Body of pancreas (tissue), 4 donors: ENCODE data around the gene TNRC6B. TPM values are rescaled to one million over a fixed set of nuclear protein-coding genes. Genes with fewer than 3 reads are reported as not detected.

ENCODE experiments used
- ATAC-seq: fragments of 150-250 bp; one replicate; pipeline ENCODE4 v1.9.1; 2016
- DNase-seq, 4 donors: peaks; one replicate each; pipeline ENCODE4 v3.0.0-alpha.2; 2019
- H3K27ac ChIP-seq, 4 donors: fragments of 200-600 bp; sonication (generic); 1 replicate in 3 of 4; 2 replicates in 1 of 4; pipeline versions ENCODE4 v1.5.1 to v1.6.1; 2016 to 2019; ENCODE audit warnings: mild to moderate bottlenecking in 1 of 4, mixed read lengths in 1 of 4, moderate library complexity in 1 of 4
- H3K27me3 ChIP-seq, 2 donors: fragments of 200-600 bp; sonication (generic); one replicate each; pipeline ENCODE4 v1.6.0; 2016; ENCODE audit warnings: mild to moderate bottlenecking in 1 of 2
- H3K36me3 ChIP-seq, 2 donors: fragments of 200-600 bp; sonication (generic); replicated peaks in 1 of 2; 2 replicates each; pipeline ENCODE4 v1.5.1; 2016; ENCODE audit warnings: low read depth in 2 of 2; ENCODE audit not compliant: insufficient read depth in 1 of 2
- H3K4me1 ChIP-seq: fragments of 200-600 bp; sonication (generic); one replicate; pipeline ENCODE4 v1.6.0; 2016
- H3K4me3 ChIP-seq, 2 donors: fragments of 200-600 bp; sonication (generic); 1 replicate in 1 of 2; 2 replicates in 1 of 2; pipeline ENCODE4 v1.5.1; 2016 to 2019
- H3K9me3 ChIP-seq, 3 donors: fragments of 200-600 bp; sonication (generic); 1 replicate in 2 of 3; 2 replicates in 1 of 3; pipeline ENCODE4 v1.5.1; 2016
- POLR2A ChIP-seq, 3 donors: fragments of 450-650 bp; IDR thresholded peaks; one replicate each; pipeline ENCODE4 v1.6.1; 2016; ENCODE audit warnings: antibody characterized with exemption in 3 of 3, mild to moderate bottlenecking in 2 of 3
- WGBS, 2 donors: methylation state at CpG; one replicate each; pipeline ENCODE4 v1.1.5; 2017; 5-methylcytosine and 5-hydroxymethylcytosine counted together
- intact Hi-C: fragments of 100-400 bp; cut with DNase I; formaldehyde crosslinking; loops from one replicate; pipeline ENCODE4 v1.15.1; 2023
- total RNA-seq, 2 donors: library from RNA; depleted of rRNA; stranded (reverse); fragments of >200 nt; gene quantifications; one replicate each; pipeline ENCODE4 v1.1.0, GENCODE V29; 2016
- TF ChIP-seq, protein P1 (sequence below), 7 experiments: fragments of 450-650 bp in 4 of 7; fragments of 200-600 bp in 3 of 7; sonication (generic) in 3 of 7; IDR thresholded peaks; one replicate each; pipeline ENCODE4 v1.5.1; 2016 to 2019; ENCODE audit warnings: antibody characterized with exemption in 7 of 7

TNRC6B gene
- total RNA-seq, result 10 to 100 TPM; 25.2 to 39.9 TPM

GRCh38 chr22:40177738-40178416 is at the start of gene TNRC6B:
Gene TNRC6B, plus strand, starts transcription at chr22:40177925. Its CDS starts 211 bp downstream, at chr22:40178136.
- TF ChIP-seq POLR2A (IDR thresholded peaks at IDR 0.05), result peak; percentile 86 to 98 (median 97)
- TF ChIP-seq, protein P1, sequence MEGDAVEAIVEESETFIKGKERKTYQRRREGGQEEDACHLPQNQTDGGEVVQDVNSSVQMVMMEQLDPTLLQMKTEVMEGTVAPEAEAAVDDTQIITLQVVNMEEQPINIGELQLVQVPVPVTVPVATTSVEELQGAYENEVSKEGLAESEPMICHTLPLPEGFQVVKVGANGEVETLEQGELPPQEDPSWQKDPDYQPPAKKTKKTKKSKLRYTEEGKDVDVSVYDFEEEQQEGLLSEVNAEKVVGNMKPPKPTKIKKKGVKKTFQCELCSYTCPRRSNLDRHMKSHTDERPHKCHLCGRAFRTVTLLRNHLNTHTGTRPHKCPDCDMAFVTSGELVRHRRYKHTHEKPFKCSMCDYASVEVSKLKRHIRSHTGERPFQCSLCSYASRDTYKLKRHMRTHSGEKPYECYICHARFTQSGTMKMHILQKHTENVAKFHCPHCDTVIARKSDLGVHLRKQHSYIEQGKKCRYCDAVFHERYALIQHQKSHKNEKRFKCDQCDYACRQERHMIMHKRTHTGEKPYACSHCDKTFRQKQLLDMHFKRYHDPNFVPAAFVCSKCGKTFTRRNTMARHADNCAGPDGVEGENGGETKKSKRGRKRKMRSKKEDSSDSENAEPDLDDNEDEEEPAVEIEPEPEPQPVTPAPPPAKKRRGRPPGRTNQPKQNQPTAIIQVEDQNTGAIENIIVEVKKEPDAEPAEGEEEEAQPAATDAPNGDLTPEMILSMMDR (IDR thresholded peaks at IDR 0.05), result peak in 2 of 7 experiments; percentile 7 to 13
- 0% methylated on average over 10 of the region's 10 CpGs for WGBS, 2 donors
- Histone ChIP-seq H3K9me3 (no peaks in the 10 kb centered on the region), H3K36me3 (no peaks in the 10 kb centered on the region), H3K4me1 (peaks cover 54% of the 10 kb centered on the region), H3K4me3 (peak within 1 kb of the TSS; percentile 58 to 62), H3K27me3 (no peaks in the 10 kb centered on the region), H3K27ac (peak within 1 kb of the TSS; percentile 69 to 87 (median 78))
- peak; percentile 96 for ATAC-seq
- intact Hi-C loops, result no loop called here
- peak; percentile 72 to 93 (median 82) for DNase-seq

- DNase-seq (peak in 1 of 4 donors; percentile 4), ATAC-seq (no peak)
- intact Hi-C loops, result no loop called here
- no peak for TF ChIP-seq POLR2A (IDR thresholded peaks at IDR 0.05)
- TF ChIP-seq, protein P1 (IDR thresholded peaks at IDR 0.05), result no peak
- no peaks in the 10 kb centered on the region for H3K9me3 ChIP-seq
- no peak overlapping the region for H3K27ac ChIP-seq
- WGBS, 2 donors, result 66 to 87% methylated on average over 4 of the region's 4 CpGs
- no peaks in the 10 kb centered on the region for H3K27me3 ChIP-seq
- no peaks in the 10 kb centered on the region for H3K36me3 ChIP-seq
- no peak overlapping the region for H3K4me3 ChIP-seq
- H3K4me1 ChIP-seq, result no peaks in the 10 kb centered on the region
Measured at GRCh38 chr22:40128989-40129388, 48.7 kb upstream of the TNRC6B start.

GRCh38 chr22:40137132-40137531 is 40.6 kb upstream of the TNRC6B start:
- 64 to 65% methylated on average over 4 of the region's 4 CpGs for WGBS, 2 donors
- no peaks in the 10 kb centered on the region for H3K9me3 ChIP-seq
- ATAC-seq, result no peak
- H3K4me3 ChIP-seq, result no peak overlapping the region
- TF ChIP-seq, protein P1 (IDR thresholded peaks at IDR 0.05), result no peak
- no peak for TF ChIP-seq POLR2A (IDR thresholded peaks at IDR 0.05)
- intact Hi-C loops, result no loop called here
- no peaks in the 10 kb centered on the region for H3K36me3 ChIP-seq
- DNase-seq, result no peak
- H3K27me3 ChIP-seq, result no peaks in the 10 kb centered on the region
- no peaks in the 10 kb centered on the region for H3K4me1 ChIP-seq
- no peak overlapping the region for H3K27ac ChIP-seq

GRCh38 chr22:40138866-40139265 is 38.9 kb upstream of the TNRC6B start:
- no peak for DNase-seq
- Histone ChIP-seq H3K27ac (no peak overlapping the region), H3K36me3 (no peaks in the 10 kb centered on the region), H3K4me3 (no peak overlapping the region), H3K4me1 (no peaks in the 10 kb centered on the region), H3K9me3 (no peaks in the 10 kb centered on the region), H3K27me3 (no peaks in the 10 kb centered on the region)
- ATAC-seq, result no peak
- TF ChIP-seq POLR2A (IDR thresholded peaks at IDR 0.05), result no peak
- TF ChIP-seq, protein P1 (IDR thresholded peaks at IDR 0.05), result no peak
- intact Hi-C loops, result no loop called here
